PFSK-1 (cell line): ENCODE data around the gene STK10.

Source experiments
- POLR2AphosphoS5 ChIP-seq: IDR thresholded peaks from 2 replicates; pipeline ENCODE4 v1.6.1; 2012; ENCODE audit warnings: low read depth, mild to moderate bottlenecking, control low read depth, low read length, moderate library complexity
- SIN3A ChIP-seq: IDR thresholded peaks from 2 replicates; pipeline ENCODE4 v1.6.1; 2012; ENCODE audit warnings: mild to moderate bottlenecking, low read length, moderate library complexity, borderline replicate concordance; ENCODE audit not compliant: insufficient read depth
- TAF1 ChIP-seq: IDR thresholded peaks from 2 replicates; pipeline ENCODE4 v1.6.1; 2012; ENCODE audit warnings: low read length, control low read depth, borderline replicate concordance; ENCODE audit not compliant: insufficient read depth
- TF ChIP-seq, protein P1 (sequence below), 2 experiments: IDR thresholded peaks; 2 replicates each; pipeline versions ENCODE4 v1.6.1 to v1.8.0; 2011 to 2012; ENCODE audit warnings: low read depth in 2 of 2, low read length in 2 of 2, control low read depth in 1 of 2, inconsistent platforms in 1 of 2, mild to moderate bottlenecking in 1 of 2, moderate library complexity in 1 of 2; ENCODE audit not compliant: insufficient read depth in 1 of 2

DNA sequence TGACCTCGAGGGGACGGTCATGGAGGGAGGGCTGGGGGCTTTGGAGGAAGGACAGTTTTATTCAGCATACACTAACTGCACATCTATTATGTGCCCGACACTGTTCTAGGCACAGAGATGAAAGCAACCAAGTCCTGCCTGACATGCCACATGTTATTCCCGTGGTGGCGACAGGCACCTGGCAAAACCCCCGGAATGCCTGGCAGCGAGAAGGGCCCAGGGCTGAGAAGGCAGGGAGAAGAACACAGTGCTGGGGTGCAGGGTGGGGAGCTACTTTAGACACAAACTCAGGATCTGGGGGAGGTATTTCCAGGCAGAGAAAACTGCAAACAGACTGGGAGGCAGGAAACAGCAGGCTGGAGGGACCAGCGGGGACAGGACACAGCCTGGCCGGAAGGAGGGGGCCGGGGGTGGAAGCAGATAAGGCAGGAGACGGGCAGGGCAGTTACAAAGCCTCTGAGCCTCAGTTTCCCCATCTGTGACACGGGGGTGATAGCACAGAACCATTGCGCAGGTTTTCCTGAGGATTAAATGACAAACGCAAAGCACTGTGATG, 77.7 kb downstream of the STK10 start:
- TF ChIP-seq SIN3A (no peak), POLR2AphosphoS5 (no peak), TAF1 (no peak)
- TF ChIP-seq, protein P1, sequence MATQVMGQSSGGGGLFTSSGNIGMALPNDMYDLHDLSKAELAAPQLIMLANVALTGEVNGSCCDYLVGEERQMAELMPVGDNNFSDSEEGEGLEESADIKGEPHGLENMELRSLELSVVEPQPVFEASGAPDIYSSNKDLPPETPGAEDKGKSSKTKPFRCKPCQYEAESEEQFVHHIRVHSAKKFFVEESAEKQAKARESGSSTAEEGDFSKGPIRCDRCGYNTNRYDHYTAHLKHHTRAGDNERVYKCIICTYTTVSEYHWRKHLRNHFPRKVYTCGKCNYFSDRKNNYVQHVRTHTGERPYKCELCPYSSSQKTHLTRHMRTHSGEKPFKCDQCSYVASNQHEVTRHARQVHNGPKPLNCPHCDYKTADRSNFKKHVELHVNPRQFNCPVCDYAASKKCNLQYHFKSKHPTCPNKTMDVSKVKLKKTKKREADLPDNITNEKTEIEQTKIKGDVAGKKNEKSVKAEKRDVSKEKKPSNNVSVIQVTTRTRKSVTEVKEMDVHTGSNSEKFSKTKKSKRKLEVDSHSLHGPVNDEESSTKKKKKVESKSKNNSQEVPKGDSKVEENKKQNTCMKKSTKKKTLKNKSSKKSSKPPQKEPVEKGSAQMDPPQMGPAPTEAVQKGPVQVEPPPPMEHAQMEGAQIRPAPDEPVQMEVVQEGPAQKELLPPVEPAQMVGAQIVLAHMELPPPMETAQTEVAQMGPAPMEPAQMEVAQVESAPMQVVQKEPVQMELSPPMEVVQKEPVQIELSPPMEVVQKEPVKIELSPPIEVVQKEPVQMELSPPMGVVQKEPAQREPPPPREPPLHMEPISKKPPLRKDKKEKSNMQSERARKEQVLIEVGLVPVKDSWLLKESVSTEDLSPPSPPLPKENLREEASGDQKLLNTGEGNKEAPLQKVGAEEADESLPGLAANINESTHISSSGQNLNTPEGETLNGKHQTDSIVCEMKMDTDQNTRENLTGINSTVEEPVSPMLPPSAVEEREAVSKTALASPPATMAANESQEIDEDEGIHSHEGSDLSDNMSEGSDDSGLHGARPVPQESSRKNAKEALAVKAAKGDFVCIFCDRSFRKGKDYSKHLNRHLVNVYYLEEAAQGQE (IDR thresholded peaks at IDR 0.05; ENCODE audit: insufficient read depth in 1 of 2, low read depth in 2 of 2, low read length in 2 of 2) = no peak
